Measurements from ENCODE around the gene P2RY2.

The P2RY2 gene

DNA sequence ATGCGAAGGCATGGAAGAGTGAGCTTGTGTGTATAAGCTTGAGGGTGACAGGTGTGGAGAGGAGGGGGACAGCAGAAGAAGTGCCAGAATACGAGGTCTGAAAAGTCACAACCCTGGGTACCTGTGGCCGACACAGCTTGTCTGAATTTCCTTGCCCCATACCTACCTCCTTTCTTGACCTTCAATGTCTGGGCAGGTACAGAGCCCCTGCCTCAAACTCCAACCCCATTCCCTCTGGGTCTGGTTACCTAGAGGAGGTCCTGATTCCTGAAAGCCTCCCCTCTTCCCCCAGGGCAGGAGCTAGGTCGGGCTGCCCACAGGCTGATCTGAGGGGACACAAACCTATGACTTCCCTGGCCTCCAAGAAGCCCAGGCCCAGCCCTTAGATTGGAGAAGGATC, 39.4 kb upstream of the P2RY2 start:
- ChIA-PET CTCF (interaction anchor here (0.6 to 8.7 kb wide), 31 partner anchors 9 to 587 kb away, joined by 3 to 108 read pairs (median 5); partner anchors contain the start of gene FCHSD2), POLR2A (interaction anchor here (2.9 kb wide), 1 partner anchor 36 kb away, joined by 37 read pairs; the partner anchor contains the start of gene FCHSD2)
- DNase-seq: no peak
- peaks cover 0 to 25% (median 17%) of the 10 kb centered on the region in 4 experiments for H3K4me1 ChIP-seq (ENCODE audit: control extremely low read depth in 1 of 4, control insufficient read depth in 4 of 4, insufficient read depth in 4 of 4, low read length in 3 of 4)
- no peak overlapping the region for H3K4me3 ChIP-seq (ENCODE audit: control insufficient read depth in 1 of 7, extremely low read depth in 1 of 7, insufficient read depth in 4 of 7, low read depth in 2 of 7, low read length in 6 of 7)
- no peak overlapping the region for H3K27ac ChIP-seq (ENCODE audit: insufficient read depth in 1 of 2, low read depth in 1 of 2, low read length in 2 of 2, poor library complexity in 1 of 2, severe bottlenecking in 2 of 2)
- 96% methylated on average over 3 of the region's 4 CpGs for WGBS (ENCODE audit: insufficient coverage)
- H3K36me3 ChIP-seq (ENCODE audit: control insufficient read depth in 4 of 4, insufficient read depth in 4 of 4, low read length in 3 of 4): no peaks in the 10 kb centered on the region
- H3K9me3 ChIP-seq (ENCODE audit: control extremely low read depth in 1 of 5, control insufficient read depth in 4 of 5, insufficient read depth in 2 of 5, low read depth in 1 of 5, low read length in 4 of 5): no peaks in the 10 kb centered on the region
- H3K27me3 ChIP-seq (replicated peaks in 2 of 5; ENCODE audit: control insufficient read depth in 4 of 5, insufficient read depth in 5 of 5, low read length in 4 of 5): no peaks in the 10 kb centered on the region

GRCh38 chr11:73182824-73183321, 35.2 kb upstream of the P2RY2 start:
- Histone ChIP-seq H3K9me3 (ENCODE audit: control extremely low read depth in 1 of 5, control insufficient read depth in 4 of 5, insufficient read depth in 2 of 5, low read depth in 1 of 5, low read length in 4 of 5) (no peaks in the 10 kb centered on the region), H3K27me3 (replicated peaks in 2 of 5; ENCODE audit: control insufficient read depth in 4 of 5, insufficient read depth in 5 of 5, low read length in 4 of 5) (no peaks in the 10 kb centered on the region), H3K27ac (ENCODE audit: insufficient read depth in 1 of 2, low read depth in 1 of 2, low read length in 2 of 2, poor library complexity in 1 of 2, severe bottlenecking in 2 of 2) (no peak overlapping the region), H3K36me3 (ENCODE audit: control insufficient read depth in 4 of 4, insufficient read depth in 4 of 4, low read length in 3 of 4) (no peaks in the 10 kb centered on the region), H3K4me3 (ENCODE audit: control insufficient read depth in 1 of 7, extremely low read depth in 1 of 7, insufficient read depth in 4 of 7, low read depth in 2 of 7, low read length in 6 of 7) (no peak overlapping the region), H3K4me1 (ENCODE audit: control extremely low read depth in 1 of 4, control insufficient read depth in 4 of 4, insufficient read depth in 4 of 4, low read length in 3 of 4) (peaks cover 0 to 42% (median 28%) of the 10 kb centered on the region in 4 experiments)
- CTCF ChIA-PET: interaction anchor here (0.6 to 15.7 kb wide), 10 partner anchors 10 to 317 kb away, joined by 3 to 272 read pairs (median 4); no protein-coding TSS in a partner anchor
- POLR2A ChIA-PET: no interaction called here
- peak; percentile 62 to 81 (median 69) for DNase-seq
- 54% methylated on average over 2 of the region's 3 CpGs for WGBS (ENCODE audit: insufficient coverage)

DNA sequence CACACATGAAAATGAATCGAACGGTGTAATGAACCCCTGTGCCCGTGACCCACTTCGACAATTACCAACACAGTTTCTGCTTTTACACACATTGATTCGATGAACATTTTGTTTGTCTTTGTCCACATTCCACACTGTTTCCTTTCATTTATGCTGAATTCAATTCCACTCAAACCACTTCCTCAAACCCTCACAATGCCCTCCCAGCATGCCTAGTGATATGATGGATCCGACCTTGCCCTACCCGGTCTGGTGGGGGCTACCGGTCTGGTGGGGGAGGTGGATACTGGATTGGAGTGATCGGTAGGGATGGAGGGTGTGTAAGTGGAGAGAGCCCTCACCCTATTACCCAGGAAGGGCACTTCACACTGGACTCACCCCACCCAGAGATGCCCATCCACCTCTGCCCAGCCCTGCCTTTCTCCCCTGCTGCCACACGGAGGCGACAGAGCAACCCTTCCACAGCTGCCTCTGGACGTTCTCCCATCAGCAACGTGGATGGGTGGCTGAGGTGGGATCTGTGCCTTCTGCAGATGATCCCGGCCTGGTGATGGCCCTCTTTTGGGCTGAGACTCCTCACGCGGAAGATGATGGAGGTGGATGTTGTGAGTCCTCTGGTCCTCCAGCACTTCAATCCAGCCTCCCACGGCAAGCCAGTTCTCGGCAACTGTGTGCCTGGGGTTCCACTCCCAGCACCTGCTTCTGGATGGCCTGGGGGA, 33.0 kb upstream of the P2RY2 start:
- no peak overlapping the region for H3K27ac ChIP-seq (ENCODE audit: insufficient read depth in 1 of 2, low read depth in 1 of 2, low read length in 2 of 2, poor library complexity in 1 of 2, severe bottlenecking in 2 of 2)
- peak; percentile 57 to 84 (median 80) for DNase-seq

DNA sequence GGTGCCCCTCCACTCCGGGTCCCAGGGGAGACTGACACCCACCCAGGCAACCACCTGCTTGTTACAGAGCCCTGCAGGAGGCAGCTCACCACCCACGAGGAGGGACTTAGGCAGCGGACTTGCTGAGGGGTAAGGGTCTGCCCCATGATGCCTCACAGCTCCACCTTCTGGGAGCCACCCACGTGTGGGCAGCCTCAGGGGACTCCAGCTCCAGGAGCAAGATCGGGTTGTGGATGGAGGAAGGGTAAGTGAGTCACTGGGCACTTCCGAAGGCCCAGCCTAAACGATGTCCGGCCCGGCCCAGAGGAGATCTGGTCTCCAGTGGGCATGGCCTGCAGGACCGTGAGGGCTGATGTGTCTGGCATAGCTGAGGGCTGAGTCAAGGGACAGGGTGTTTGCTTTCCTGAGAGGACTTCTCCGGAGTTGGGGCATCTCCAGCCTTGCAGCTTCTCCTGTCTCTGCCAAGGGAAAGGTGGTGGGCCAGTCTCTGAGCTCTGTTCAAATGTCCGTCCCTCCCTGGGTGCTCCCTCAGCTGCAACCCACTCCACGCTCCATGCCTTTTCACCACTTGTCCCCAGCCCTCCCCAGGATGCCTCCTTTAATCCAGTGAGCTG, 32.3 kb upstream of the P2RY2 start:
- no peak for DNase-seq
- Histone ChIP-seq H3K36me3 (ENCODE audit: control insufficient read depth in 4 of 4, insufficient read depth in 4 of 4, low read length in 3 of 4) (no peaks in the 10 kb centered on the region), H3K27me3 (replicated peaks in 2 of 5; ENCODE audit: control insufficient read depth in 4 of 5, insufficient read depth in 5 of 5, low read length in 4 of 5) (no peaks in the 10 kb centered on the region), H3K4me1 (ENCODE audit: control extremely low read depth in 1 of 4, control insufficient read depth in 4 of 4, insufficient read depth in 4 of 4, low read length in 3 of 4) (peaks cover 0 to 65% (median 50%) of the 10 kb centered on the region in 4 experiments), H3K4me3 (ENCODE audit: control insufficient read depth in 1 of 7, extremely low read depth in 1 of 7, insufficient read depth in 4 of 7, low read depth in 2 of 7, low read length in 6 of 7) (peak overlapping the region in 3 of 7 experiments; percentile 44 to 76 (median 57)), H3K9me3 (ENCODE audit: control extremely low read depth in 1 of 5, control insufficient read depth in 4 of 5, insufficient read depth in 2 of 5, low read depth in 1 of 5, low read length in 4 of 5) (no peaks in the 10 kb centered on the region), H3K27ac (ENCODE audit: insufficient read depth in 1 of 2, low read depth in 1 of 2, low read length in 2 of 2, poor library complexity in 1 of 2, severe bottlenecking in 2 of 2) (no peak overlapping the region)
- POLR2A ChIA-PET: interaction anchor here (0.6 to 1.6 kb wide), 5 partner anchors 43 to 208 kb away, joined by 3 to 5 read pairs (median 3); no protein-coding TSS in a partner anchor
- WGBS (ENCODE audit: insufficient coverage): 75% methylated on average over 11 of the region's 13 CpGs
- CTCF ChIA-PET: interaction anchor here (0.8 to 15.7 kb wide), 29 partner anchors 8 to 355 kb away, joined by 3 to 272 read pairs (median 4); no protein-coding TSS in a partner anchor

More for the DNA sequence above, 33.0 kb upstream of the P2RY2 start:
- WGBS (ENCODE audit: insufficient coverage): 20% methylated on average over 11 of the region's 18 CpGs
- ChIA-PET POLR2A (interaction anchor here (0.6 to 1.6 kb wide), 4 partner anchors 42 to 57 kb away, joined by 3 to 5 read pairs (median 4); no protein-coding TSS in a partner anchor), CTCF (interaction anchor here (0.8 to 15.7 kb wide), 27 partner anchors 8 to 353 kb away, joined by 3 to 272 read pairs (median 4); no protein-coding TSS in a partner anchor)
- no peaks in the 10 kb centered on the region for H3K27me3 ChIP-seq (replicated peaks in 2 of 5; ENCODE audit: control insufficient read depth in 4 of 5, insufficient read depth in 5 of 5, low read length in 4 of 5)
- H3K36me3 ChIP-seq (ENCODE audit: control insufficient read depth in 4 of 4, insufficient read depth in 4 of 4, low read length in 3 of 4): no peaks in the 10 kb centered on the region
- H3K4me3 ChIP-seq (ENCODE audit: control insufficient read depth in 1 of 7, extremely low read depth in 1 of 7, insufficient read depth in 4 of 7, low read depth in 2 of 7, low read length in 6 of 7): peak overlapping the region in 6 of 7 experiments; percentile 2 to 76 (median 50)
- H3K9me3 ChIP-seq (ENCODE audit: control extremely low read depth in 1 of 5, control insufficient read depth in 4 of 5, insufficient read depth in 2 of 5, low read depth in 1 of 5, low read length in 4 of 5): no peaks in the 10 kb centered on the region
- peaks cover 0 to 59% (median 45%) of the 10 kb centered on the region in 4 experiments for H3K4me1 ChIP-seq (ENCODE audit: control extremely low read depth in 1 of 4, control insufficient read depth in 4 of 4, insufficient read depth in 4 of 4, low read length in 3 of 4)

GRCh38 chr11:73186294-73186850, 31.7 kb upstream of the P2RY2 start:
- peak in 2 of 3 donors; percentile 45 to 65 for DNase-seq
- 72% methylated on average over 8 of the region's 10 CpGs for WGBS (ENCODE audit: insufficient coverage)

GRCh38 chr11:73186886-73187285, 31.2 kb upstream of the P2RY2 start:
- POLR2A ChIA-PET: interaction anchor here (1.2 kb wide), 1 partner anchor 207 kb away, joined by 3 read pairs; no protein-coding TSS in a partner anchor
- CTCF ChIA-PET: interaction anchor here (0.8 to 15.7 kb wide), 15 partner anchors 9 to 356 kb away, joined by 3 to 272 read pairs (median 10); no protein-coding TSS in a partner anchor
- Histone ChIP-seq H3K9me3 (ENCODE audit: control extremely low read depth in 1 of 5, control insufficient read depth in 4 of 5, insufficient read depth in 2 of 5, low read depth in 1 of 5, low read length in 4 of 5) (no peaks in the 10 kb centered on the region), H3K27me3 (replicated peaks in 2 of 5; ENCODE audit: control insufficient read depth in 4 of 5, insufficient read depth in 5 of 5, low read length in 4 of 5) (no peaks in the 10 kb centered on the region), H3K36me3 (ENCODE audit: control insufficient read depth in 4 of 4, insufficient read depth in 4 of 4, low read length in 3 of 4) (no peaks in the 10 kb centered on the region), H3K4me1 (ENCODE audit: control extremely low read depth in 1 of 4, control insufficient read depth in 4 of 4, insufficient read depth in 4 of 4, low read length in 3 of 4) (peaks cover 0 to 72% (median 53%) of the 10 kb centered on the region in 4 experiments), H3K27ac (ENCODE audit: insufficient read depth in 1 of 2, low read depth in 1 of 2, low read length in 2 of 2, poor library complexity in 1 of 2, severe bottlenecking in 2 of 2) (no peak overlapping the region), H3K4me3 (ENCODE audit: control insufficient read depth in 1 of 7, extremely low read depth in 1 of 7, insufficient read depth in 4 of 7, low read depth in 2 of 7, low read length in 6 of 7) (no peak overlapping the region)
- 100% methylated on average over 1 of the region's 4 CpGs for WGBS (ENCODE audit: insufficient coverage)
- no peak for DNase-seq

More at GRCh38 chr11:73186294-73186850, 31.7 kb upstream of the P2RY2 start:
- ChIA-PET POLR2A (interaction anchor here (1.0 to 1.6 kb wide), 3 partner anchors 44 to 207 kb away, joined by 3 to 5 read pairs (median 3); no protein-coding TSS in a partner anchor), CTCF (interaction anchor here (0.8 to 15.7 kb wide), 26 partner anchors 8 to 355 kb away, joined by 3 to 272 read pairs (median 4); no protein-coding TSS in a partner anchor)
- Histone ChIP-seq H3K9me3 (ENCODE audit: control extremely low read depth in 1 of 5, control insufficient read depth in 4 of 5, insufficient read depth in 2 of 5, low read depth in 1 of 5, low read length in 4 of 5) (no peaks in the 10 kb centered on the region), H3K27ac (ENCODE audit: insufficient read depth in 1 of 2, low read depth in 1 of 2, low read length in 2 of 2, poor library complexity in 1 of 2, severe bottlenecking in 2 of 2) (no peak overlapping the region), H3K27me3 (replicated peaks in 2 of 5; ENCODE audit: control insufficient read depth in 4 of 5, insufficient read depth in 5 of 5, low read length in 4 of 5) (no peaks in the 10 kb centered on the region), H3K4me3 (ENCODE audit: control insufficient read depth in 1 of 7, extremely low read depth in 1 of 7, insufficient read depth in 4 of 7, low read depth in 2 of 7, low read length in 6 of 7) (peak overlapping the region in 2 of 7 experiments; percentile 44 to 76), H3K4me1 (ENCODE audit: control extremely low read depth in 1 of 4, control insufficient read depth in 4 of 4, insufficient read depth in 4 of 4, low read length in 3 of 4) (peaks cover 0 to 69% (median 52%) of the 10 kb centered on the region in 4 experiments), H3K36me3 (ENCODE audit: control insufficient read depth in 4 of 4, insufficient read depth in 4 of 4, low read length in 3 of 4) (no peaks in the 10 kb centered on the region)
